Suprapubic skin (tissue), 4 donors: Measurements from ENCODE around the gene FKBP8. TPM values are rescaled to one million over a fixed set of nuclear protein-coding genes. Genes with fewer than 3 reads are reported as not detected.

Experiments
- DNase-seq, 2 donors: peaks; one replicate each; pipeline ENCODE4 v3.0.0-alpha.2; 2019; ENCODE audit warnings: low spot score in 2 of 2
- H3K27ac ChIP-seq: fragments of 200-600 bp; sonication (generic); one replicate; pipeline ENCODE4 v1.5.1; 2019
- H3K27me3 ChIP-seq: fragments of 200-600 bp; sonication (generic); one replicate; pipeline ENCODE4 v1.5.1; 2019
- H3K36me3 ChIP-seq: fragments of 200-600 bp; sonication (generic); one replicate; pipeline ENCODE4 v1.5.1; 2019
- H3K4me1 ChIP-seq: fragments of 200-600 bp; sonication (generic); one replicate; pipeline ENCODE4 v1.5.1; 2019
- H3K4me3 ChIP-seq: fragments of 200-600 bp; sonication (generic); one replicate; pipeline ENCODE4 v1.5.1; 2019; ENCODE audit warnings: mild to moderate bottlenecking
- H3K9me3 ChIP-seq: fragments of 200-600 bp; sonication (generic); one replicate; pipeline ENCODE4 v1.5.1; 2019
- CTCF ChIP-seq, 2 donors: fragments of 200-600 bp in 1 of 2; fragments of 450-650 bp in 1 of 2; sonication (generic) in 1 of 2; IDR thresholded peaks; one replicate each; pipeline ENCODE4 v1.5.1; 2016 to 2019; ENCODE audit warnings: antibody characterized with exemption in 2 of 2, mild to moderate bottlenecking in 1 of 2, moderate library complexity in 1 of 2
- EP300 ChIP-seq: sonication (generic); formaldehyde crosslinking; IDR thresholded peaks from one replicate; pipeline ENCODE4 v1.6.1; 2017; ENCODE audit warnings: antibody characterized with exemption
- POLR2A ChIP-seq, 2 donors: fragments of 450-650 bp; IDR thresholded peaks; one replicate each; pipeline ENCODE4 v1.6.1; 2017; ENCODE audit warnings: antibody characterized with exemption in 2 of 2, mild to moderate bottlenecking in 2 of 2, moderate library complexity in 2 of 2
- POLR2AphosphoS5 ChIP-seq, 3 donors: sonication (generic); formaldehyde crosslinking; IDR thresholded peaks; one replicate each; pipeline ENCODE4 v1.6.1; 2017; ENCODE audit warnings: antibody characterized with exemption in 3 of 3
- WGBS: methylation state at CpG from one replicate; pipeline ENCODE4 v1.1.5; 2018; 5-methylcytosine and 5-hydroxymethylcytosine counted together
- total RNA-seq, 4 donors: library from RNA; depleted of rRNA; stranded (reverse); fragments of >200 nt; gene quantifications; one replicate each; pipeline ENCODE4 v1.1.0, GENCODE V29; 2016

Gene FKBP8
- total RNA-seq, 4 donors from 2014 or later: 194 to 217 (median 203) TPM

- Histone ChIP-seq H3K9me3 (no peaks in the 10 kb centered on the region), H3K4me3 (no peak overlapping the region), H3K27me3 (no peaks in the 10 kb centered on the region), H3K36me3 (no peaks in the 10 kb centered on the region), H3K27ac (no peak overlapping the region), H3K4me1 (peaks cover 64% of the 10 kb centered on the region)
- WGBS: 87% methylated on average over 14 of the region's 15 CpGs
- TF ChIP-seq EP300 (no peak), CTCF (IDR thresholded peaks at IDR 0.05) (no peak), POLR2A (IDR thresholded peaks at IDR 0.05) (no peak), POLR2AphosphoS5 (IDR thresholded peaks at IDR 0.05) (no peak)
- DNase-seq: no peak
These were observed 51.1 kb downstream of the FKBP8 start for GRCh38 chr19:18491995-18492953.

GRCh38 chr19:18490728-18491127 lies 52.6 kb downstream of the FKBP8 start:
- no peak for DNase-seq
- H3K4me1 ChIP-seq: peaks cover 64% of the 10 kb centered on the region
- no peaks in the 10 kb centered on the region for H3K9me3 ChIP-seq
- no peaks in the 10 kb centered on the region for H3K36me3 ChIP-seq
- WGBS: 94% methylated on average over 6 of the region's 6 CpGs
- no peaks in the 10 kb centered on the region for H3K27me3 ChIP-seq
- TF ChIP-seq EP300 (no peak), POLR2AphosphoS5 (IDR thresholded peaks at IDR 0.05) (no peak), POLR2A (IDR thresholded peaks at IDR 0.05) (no peak), CTCF (IDR thresholded peaks at IDR 0.05) (no peak)
- H3K4me3 ChIP-seq: no peak overlapping the region
- H3K27ac ChIP-seq: no peak overlapping the region

GRCh38 chr19:18489627-18490184 lies 53.7 kb downstream of the FKBP8 start:
- no peak for DNase-seq
- no peaks in the 10 kb centered on the region for H3K36me3 ChIP-seq
- peaks cover 63% of the 10 kb centered on the region for H3K4me1 ChIP-seq
- H3K27me3 ChIP-seq: no peaks in the 10 kb centered on the region
- TF ChIP-seq POLR2A (IDR thresholded peaks at IDR 0.05) (no peak), EP300 (no peak), POLR2AphosphoS5 (IDR thresholded peaks at IDR 0.05) (no peak), CTCF (IDR thresholded peaks at IDR 0.05) (no peak)
- H3K9me3 ChIP-seq: no peaks in the 10 kb centered on the region
- 98% methylated on average over 13 of the region's 14 CpGs for WGBS
- H3K27ac ChIP-seq: no peak overlapping the region
- H3K4me3 ChIP-seq: no peak overlapping the region

- Histone ChIP-seq H3K27ac (no peak overlapping the region), H3K9me3 (no peaks in the 10 kb centered on the region), H3K36me3 (no peaks in the 10 kb centered on the region), H3K4me1 (peaks cover 57% of the 10 kb centered on the region), H3K4me3 (no peak overlapping the region), H3K27me3 (no peaks in the 10 kb centered on the region)
- TF ChIP-seq POLR2A (IDR thresholded peaks at IDR 0.05): no peak
- TF ChIP-seq CTCF (IDR thresholded peaks at IDR 0.05): no peak
- no peak for TF ChIP-seq POLR2AphosphoS5 (IDR thresholded peaks at IDR 0.05)
- TF ChIP-seq EP300: no peak
- no peak for DNase-seq
- 67% methylated on average over 14 of the region's 22 CpGs for WGBS
These were observed 54.3 kb downstream of the FKBP8 start for GRCh38 chr19:18488838-18489626.

- no peak overlapping the region for H3K27ac ChIP-seq
- no peaks in the 10 kb centered on the region for H3K27me3 ChIP-seq
- no peak for DNase-seq
- H3K36me3 ChIP-seq: no peaks in the 10 kb centered on the region
- H3K9me3 ChIP-seq: no peaks in the 10 kb centered on the region
- H3K4me1 ChIP-seq: peaks cover 57% of the 10 kb centered on the region
- H3K4me3 ChIP-seq: no peak overlapping the region
- WGBS: no CpG with 5 or more reads among the region's 6 CpGs
- TF ChIP-seq EP300 (no peak), CTCF (IDR thresholded peaks at IDR 0.05) (peak in 1 of 2 donors; percentile 61)
These were observed 55.0 kb downstream of the FKBP8 start for GRCh38 chr19:18488403-18488723.
